GM12892 (cell line): Measurements from ENCODE around the gene SLC51A.
A peak's percentile ranks its signal among the peaks of the same experiment; 100 is the strongest.

Source experiments
- DNase-seq: peaks from one replicate; pipeline ENCODE4 v3.0.0; 2011; ENCODE audit not compliant: insufficient read length
- FAIRE-seq: peaks from 2 replicates; lab custom pipeline; 2011; peaks lifted over from hg19 to GRCh38; lab: Jason Lieb, UNC
- POLR2A ChIP-seq: IDR thresholded peaks from 2 replicates; pipeline ENCODE4 v1.6.1; 2011; ENCODE audit warnings: low read depth, low read length, control low read depth
- POLR2AphosphoS5 ChIP-seq: IDR thresholded peaks from 2 replicates; pipeline ENCODE4 v1.6.1; 2011; ENCODE audit warnings: low read depth, low read length, control low read depth
- TAF1 ChIP-seq: IDR thresholded peaks from 2 replicates; pipeline ENCODE4 v1.6.1; 2011; ENCODE audit warnings: low read depth, mild to moderate bottlenecking, control low read depth, low read length, borderline replicate concordance

Gene SLC51A

GRCh38 chr3:196222876-196223595 lies 6.7 kb downstream of the SLC51A start:
- FAIRE-seq (no peak), DNase-seq (no peak)
- TF ChIP-seq POLR2AphosphoS5: no peak
- no peak for TF ChIP-seq TAF1
- TF ChIP-seq POLR2A: no peak

- DNase-seq (no peak), FAIRE-seq (no peak)
- TF ChIP-seq POLR2A (no peak), POLR2AphosphoS5 (no peak), TAF1 (no peak)
Observed at GRCh38 chr3:196225086-196225485, 8.8 kb downstream of the SLC51A start.

GRCh38 chr3:196225763-196226364 lies 9.5 kb downstream of the SLC51A start:
- FAIRE-seq (no peak), DNase-seq (no peak)
- TF ChIP-seq POLR2A (no peak), TAF1 (no peak), POLR2AphosphoS5 (no peak)

- DNase-seq (no peak), FAIRE-seq (no peak)
- TF ChIP-seq POLR2AphosphoS5 (no peak), POLR2A (no peak), TAF1 (no peak)
Observed at GRCh38 chr3:196227121-196227561, 10.8 kb downstream of the SLC51A start.

GRCh38 chr3:196227629-196228493 lies 11.5 kb downstream of the SLC51A start:
- DNase-seq (no peak), FAIRE-seq (no peak)
- no peak for TF ChIP-seq POLR2AphosphoS5
- TF ChIP-seq TAF1: no peak
- no peak for TF ChIP-seq POLR2A

- FAIRE-seq: no peak
- TF ChIP-seq POLR2A (no peak), TAF1 (no peak), POLR2AphosphoS5 (no peak)
- DNase-seq: no peak
Observed at GRCh38 chr3:196232154-196232881, 16.0 kb downstream of the SLC51A start.

GRCh38 chr3:196232882-196233251 lies 16.5 kb downstream of the SLC51A start:
- FAIRE-seq (peak; percentile 87), DNase-seq (no peak)
- no peak for TF ChIP-seq POLR2A
- TF ChIP-seq POLR2AphosphoS5: no peak
- TF ChIP-seq TAF1: no peak

- TF ChIP-seq POLR2AphosphoS5 (no peak), POLR2A (no peak), TAF1 (no peak)
- DNase-seq (no peak), FAIRE-seq (no peak)
Observed at GRCh38 chr3:196235452-196236122, 19.3 kb downstream of the SLC51A start.

GRCh38 chr3:196236223-196236622 lies 19.9 kb downstream of the SLC51A start:
- TF ChIP-seq TAF1 (no peak), POLR2AphosphoS5 (no peak), POLR2A (no peak)
- FAIRE-seq (no peak), DNase-seq (no peak)

GRCh38 chr3:196237203-196237602 lies 20.9 kb downstream of the SLC51A start:
- TF ChIP-seq POLR2AphosphoS5: no peak
- no peak for TF ChIP-seq POLR2A
- no peak for TF ChIP-seq TAF1
- FAIRE-seq (no peak), DNase-seq (no peak)
